ENCODE measurements around the gene CCT4.
"Not testable (repeated sequence)": the region's sequence is repeated elsewhere in the genome, so short reads cannot be mapped to it uniquely, and the experiment has no call there.

The CCT4 gene

DNA sequence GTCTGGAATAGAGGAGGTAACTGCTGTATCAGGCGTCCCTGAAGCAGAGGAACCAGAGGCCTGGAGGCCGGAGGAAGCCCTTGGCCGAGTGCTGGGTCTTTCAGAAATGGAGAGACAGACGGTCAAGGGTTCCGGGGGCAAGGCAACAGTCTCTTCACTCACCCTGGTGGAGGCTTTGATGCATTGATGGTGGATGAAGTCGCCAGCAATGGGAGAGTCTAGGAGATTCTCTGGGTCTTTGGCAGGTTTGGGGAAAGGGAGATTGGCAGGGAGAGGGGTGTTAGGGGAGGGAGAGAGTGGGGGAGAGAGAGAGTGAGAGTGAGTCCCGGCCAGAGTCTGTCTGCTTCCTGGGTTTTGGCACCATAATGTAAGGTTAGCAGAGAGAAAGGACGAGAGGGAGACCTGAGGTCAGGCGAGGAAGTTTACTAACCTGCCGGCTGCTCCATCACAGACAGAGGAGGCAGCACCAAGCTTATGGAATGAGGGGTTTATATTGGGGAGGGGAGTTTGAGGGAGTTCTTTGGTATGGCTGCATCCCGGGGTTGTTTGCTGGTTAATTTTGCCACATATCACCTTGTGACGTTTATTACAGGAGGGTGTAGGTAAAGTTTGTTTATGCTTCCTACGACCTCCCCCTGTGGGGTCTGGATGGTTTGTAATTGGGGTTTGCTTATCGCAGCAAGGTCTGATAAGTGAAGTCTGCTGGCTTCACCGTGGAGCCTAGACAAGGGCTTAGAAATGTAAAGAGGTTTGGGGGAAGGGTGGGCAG lies 36.6 kb upstream of the CCT4 start:
- H3K23ac ChIP-seq (ENCODE audit: low read length) = no peak overlapping the region
- H2BK120ac ChIP-seq (ENCODE audit: low read depth, low read length) = no peak overlapping the region
- H3K18ac ChIP-seq (ENCODE audit: low read length) = no peak overlapping the region
- no peak overlapping the region for H3K4me2 ChIP-seq (ENCODE audit: low read length)
- H3K9ac ChIP-seq (ENCODE audit: low read length) = no peak overlapping the region
- H3K4me3 ChIP-seq (ENCODE audit: low read length) = no peak overlapping the region
- peak overlapping the region; percentile 67 for H3K27ac ChIP-seq (ENCODE audit: low read depth, low read length)
- WGBS (ENCODE audit: extremely low coverage, insufficient coverage, low lambda C conversion rate) = no CpG with 5 or more reads among the region's 15 CpGs
- DNase-seq = peak; percentile 57
- no peaks in the 10 kb centered on the region for H3K79me1 ChIP-seq (ENCODE audit: low read length)
- no peak overlapping the region for H4K8ac ChIP-seq (ENCODE audit: low read depth, low read length)
- no peaks in the 10 kb centered on the region for H3K36me3 ChIP-seq (ENCODE audit: control insufficient read depth, insufficient read depth, low read length)
- peak overlapping the region; percentile 64 for H4K5ac ChIP-seq (ENCODE audit: low read length)
- H2AK5ac ChIP-seq (ENCODE audit: low read length) = peak overlapping the region; percentile 67
- H3K4me1 ChIP-seq (ENCODE audit: control insufficient read depth, low read depth, low read length) = peaks cover 3% of the 10 kb centered on the region
- peak overlapping the region; percentile 58 for H3K56ac ChIP-seq (ENCODE audit: low read length)
- H2BK15ac ChIP-seq (replicated peaks; ENCODE audit: low read depth) = no peak overlapping the region
- H3K27me3 ChIP-seq (ENCODE audit: insufficient read depth, low read length, poor library complexity) = no peaks in the 10 kb centered on the region
- H3K79me2 ChIP-seq (ENCODE audit: control insufficient read depth, insufficient read depth, low read length) = no peaks in the 10 kb centered on the region
- peak overlapping the region; percentile 81 for H2BK5ac ChIP-seq (ENCODE audit: low read length)
- no peak overlapping the region for H3K4ac ChIP-seq (ENCODE audit: low read depth, low read length)

DNA sequence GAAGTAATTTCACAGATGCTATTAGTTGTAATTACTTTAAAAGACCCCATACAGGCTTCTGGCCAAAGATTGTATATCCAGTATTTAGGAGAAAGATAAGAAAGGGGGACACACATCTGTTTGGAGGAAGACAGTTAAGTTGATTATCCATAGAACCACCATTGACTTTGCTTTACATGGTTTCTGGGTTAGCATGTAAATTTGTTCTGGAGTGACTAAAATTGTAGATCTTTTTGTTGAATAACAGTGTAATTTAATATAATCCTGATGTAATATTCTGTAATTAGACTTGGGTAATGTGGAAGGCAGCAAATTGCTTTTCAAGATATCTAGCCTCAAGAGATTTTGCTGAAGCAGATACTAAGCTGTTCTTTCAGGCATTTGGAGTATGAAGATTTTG lies 34.3 kb upstream of the CCT4 start:
- H3K79me1 ChIP-seq (ENCODE audit: low read length) = no peaks in the 10 kb centered on the region
- no peak overlapping the region for H4K5ac ChIP-seq (ENCODE audit: low read length)
- no peak overlapping the region for H3K9ac ChIP-seq (ENCODE audit: low read length)
- no peaks in the 10 kb centered on the region for H3K79me2 ChIP-seq (ENCODE audit: control insufficient read depth, insufficient read depth, low read length)
- H4K8ac ChIP-seq (ENCODE audit: low read depth, low read length) = no peak overlapping the region
- H3K4me2 ChIP-seq (ENCODE audit: low read length) = no peak overlapping the region
- H2AK5ac ChIP-seq (ENCODE audit: low read length) = no peak overlapping the region
- H2BK5ac ChIP-seq (ENCODE audit: low read length) = no peak overlapping the region
- H3K56ac ChIP-seq (ENCODE audit: low read length) = no peak overlapping the region
- H3K23ac ChIP-seq (ENCODE audit: low read length) = no peak overlapping the region
- peaks cover 3% of the 10 kb centered on the region for H3K4me1 ChIP-seq (ENCODE audit: control insufficient read depth, low read depth, low read length)
- no peaks in the 10 kb centered on the region for H3K27me3 ChIP-seq (ENCODE audit: insufficient read depth, low read length, poor library complexity)
- H3K4me3 ChIP-seq (ENCODE audit: low read length) = no peak overlapping the region
- no peak overlapping the region for H3K27ac ChIP-seq (ENCODE audit: low read depth, low read length)
- no peak overlapping the region for H3K18ac ChIP-seq (ENCODE audit: low read length)
- no peaks in the 10 kb centered on the region for H3K36me3 ChIP-seq (ENCODE audit: control insufficient read depth, insufficient read depth, low read length)
- no peak overlapping the region for H3K4ac ChIP-seq (ENCODE audit: low read depth, low read length)
- H2BK120ac ChIP-seq (ENCODE audit: low read depth, low read length) = no peak overlapping the region
- DNase-seq = no peak
- H2BK15ac ChIP-seq (replicated peaks; ENCODE audit: low read depth) = no peak overlapping the region

DNA sequence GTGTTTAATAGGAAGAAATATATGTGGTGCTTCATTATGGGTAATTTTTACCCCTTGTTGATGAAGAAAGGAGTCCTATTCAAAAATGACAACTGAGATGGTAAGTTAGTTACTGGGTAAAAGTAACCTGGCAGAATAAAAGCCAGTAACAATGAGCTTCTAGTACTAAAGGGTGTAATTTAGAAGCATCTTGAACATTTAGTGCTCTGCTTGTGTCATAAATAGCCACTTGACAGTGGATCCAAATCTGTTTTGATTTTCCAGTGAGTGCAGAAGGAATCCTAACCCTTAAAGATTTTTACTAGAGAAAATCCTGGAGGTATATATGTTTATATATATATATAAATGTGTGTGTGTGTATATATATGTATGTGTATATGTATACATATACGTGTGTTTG lies 32.1 kb upstream of the CCT4 start:
- WGBS (ENCODE audit: extremely low coverage, insufficient coverage, low lambda C conversion rate) = no CpG with 5 or more reads among the region's 1 CpG
- Histone ChIP-seq H3K4me1 (ENCODE audit: control insufficient read depth, low read depth, low read length) (peaks cover 3% of the 10 kb centered on the region), H3K79me1 (ENCODE audit: low read length) (no peaks in the 10 kb centered on the region), H2BK15ac (replicated peaks; ENCODE audit: low read depth) (no peak overlapping the region), H2BK5ac (ENCODE audit: low read length) (no peak overlapping the region), H3K4ac (ENCODE audit: low read depth, low read length) (no peak overlapping the region), H2BK120ac (ENCODE audit: low read depth, low read length) (no peak overlapping the region), H3K79me2 (ENCODE audit: control insufficient read depth, insufficient read depth, low read length) (no peaks in the 10 kb centered on the region), H3K9ac (ENCODE audit: low read length) (no peak overlapping the region), H3K4me2 (ENCODE audit: low read length) (no peak overlapping the region), H3K23ac (ENCODE audit: low read length) (no peak overlapping the region), H3K18ac (ENCODE audit: low read length) (no peak overlapping the region), H2AK5ac (ENCODE audit: low read length) (no peak overlapping the region), H4K8ac (ENCODE audit: low read depth, low read length) (no peak overlapping the region), H3K4me3 (ENCODE audit: low read length) (no peak overlapping the region), H3K27me3 (ENCODE audit: insufficient read depth, low read length, poor library complexity) (no peaks in the 10 kb centered on the region), H3K36me3 (ENCODE audit: control insufficient read depth, insufficient read depth, low read length) (no peaks in the 10 kb centered on the region), H4K5ac (ENCODE audit: low read length) (no peak overlapping the region), H3K56ac (ENCODE audit: low read length) (no peak overlapping the region), H3K27ac (ENCODE audit: low read depth, low read length) (no peak overlapping the region)
- DNase-seq = no peak

DNA sequence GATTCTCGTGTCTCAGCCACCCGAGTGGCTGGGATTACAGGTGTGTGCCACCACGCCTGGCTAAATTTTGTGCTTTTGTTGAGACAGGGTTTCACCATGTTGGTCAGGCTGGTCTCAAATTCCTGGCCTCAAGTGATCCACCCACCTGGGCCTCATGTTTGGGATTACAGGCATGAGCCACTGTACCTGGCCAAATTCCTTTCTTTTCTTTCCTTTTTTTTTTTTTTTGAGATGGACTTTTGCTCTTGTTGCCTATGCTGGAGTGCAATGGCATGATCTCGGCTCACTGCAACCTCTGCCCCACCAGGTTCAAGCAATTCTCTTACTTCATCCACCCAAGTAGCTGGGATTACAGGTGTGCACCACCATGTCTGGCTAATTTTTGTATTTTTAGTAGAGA lies 26.3 kb upstream of the CCT4 start:
- H2BK15ac ChIP-seq (replicated peaks; ENCODE audit: low read depth); H3K4me3 ChIP-seq (ENCODE audit: low read length); H3K27me3 ChIP-seq (ENCODE audit: insufficient read depth, low read length, poor library complexity); H3K56ac ChIP-seq (ENCODE audit: low read length); H4K8ac ChIP-seq (ENCODE audit: low read depth, low read length); H4K5ac ChIP-seq (ENCODE audit: low read length); H2AK5ac ChIP-seq (ENCODE audit: low read length); H3K23ac ChIP-seq (ENCODE audit: low read length); H3K79me2 ChIP-seq (ENCODE audit: control insufficient read depth, insufficient read depth, low read length); H3K4me1 ChIP-seq (ENCODE audit: control insufficient read depth, low read depth, low read length); H2BK120ac ChIP-seq (ENCODE audit: low read depth, low read length); DNase-seq; H3K4me2 ChIP-seq (ENCODE audit: low read length); H2BK5ac ChIP-seq (ENCODE audit: low read length); H3K27ac ChIP-seq (ENCODE audit: low read depth, low read length); H3K18ac ChIP-seq (ENCODE audit: low read length); H3K36me3 ChIP-seq (ENCODE audit: control insufficient read depth, insufficient read depth, low read length); H3K4ac ChIP-seq (ENCODE audit: low read depth, low read length); H3K9ac ChIP-seq (ENCODE audit: low read length); H3K79me1 ChIP-seq (ENCODE audit: low read length): not testable (repeated sequence)
- no CpG with 5 or more reads among the region's 4 CpGs for WGBS (ENCODE audit: extremely low coverage, insufficient coverage, low lambda C conversion rate)

DNA sequence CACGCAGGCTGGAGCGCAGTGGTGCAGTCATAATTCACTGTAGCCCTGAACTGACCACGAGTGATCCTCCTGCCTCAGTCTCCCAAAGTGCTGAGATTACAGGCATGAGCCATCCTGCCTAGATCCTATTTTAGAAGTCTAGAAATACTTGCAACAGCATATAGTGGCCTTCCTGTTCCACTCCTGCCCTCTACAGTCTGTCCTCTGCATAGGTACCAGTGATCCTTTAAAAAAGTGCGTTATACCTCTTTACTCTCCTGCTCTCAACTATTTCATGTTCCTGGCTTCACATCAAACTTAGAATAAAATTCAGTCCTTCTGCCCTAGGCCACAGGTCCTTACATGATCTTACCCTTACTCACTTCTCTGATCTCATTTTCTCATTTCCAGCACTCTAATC lies 23.1 kb upstream of the CCT4 start:
- H3K27ac ChIP-seq (ENCODE audit: low read depth, low read length) = no peak overlapping the region
- H2BK15ac ChIP-seq (replicated peaks; ENCODE audit: low read depth) = no peak overlapping the region
- no CpG with 5 or more reads among the region's 4 CpGs for WGBS (ENCODE audit: extremely low coverage, insufficient coverage, low lambda C conversion rate)

DNA sequence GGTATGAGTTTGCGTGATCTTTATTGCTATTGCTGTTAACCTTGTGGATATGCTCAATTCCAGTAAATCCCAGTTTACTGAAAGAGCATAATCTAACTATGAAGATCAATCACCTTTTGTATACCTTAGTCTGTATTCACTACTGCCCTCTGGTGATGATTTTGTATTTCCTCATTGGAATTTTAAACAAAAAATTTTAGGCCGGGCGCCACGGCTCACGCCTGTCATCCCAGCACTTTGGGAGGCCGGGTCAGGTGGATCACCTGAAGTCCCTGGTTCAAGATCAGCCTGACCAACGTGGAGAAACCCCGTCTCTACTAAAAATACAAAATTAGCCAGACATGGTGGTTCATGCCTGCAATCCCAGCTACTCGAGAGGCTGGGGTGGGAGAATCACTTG lies 22.1 kb upstream of the CCT4 start:
- Histone ChIP-seq H3K4me3 (ENCODE audit: low read length) (no peak overlapping the region), H3K4me2 (ENCODE audit: low read length) (no peak overlapping the region), H4K8ac (ENCODE audit: low read depth, low read length) (no peak overlapping the region), H2AK5ac (ENCODE audit: low read length) (no peak overlapping the region), H2BK5ac (ENCODE audit: low read length) (no peak overlapping the region), H3K23ac (ENCODE audit: low read length) (no peak overlapping the region), H3K4ac (ENCODE audit: low read depth, low read length) (no peak overlapping the region), H3K56ac (ENCODE audit: low read length) (no peak overlapping the region), H3K18ac (ENCODE audit: low read length) (no peak overlapping the region), H3K27me3 (ENCODE audit: insufficient read depth, low read length, poor library complexity) (no peaks in the 10 kb centered on the region), H4K5ac (ENCODE audit: low read length) (no peak overlapping the region), H3K9ac (ENCODE audit: low read length) (no peak overlapping the region), H3K27ac (ENCODE audit: low read depth, low read length) (no peak overlapping the region), H3K79me1 (ENCODE audit: low read length) (peaks cover 1% of the 10 kb centered on the region), H3K79me2 (ENCODE audit: control insufficient read depth, insufficient read depth, low read length) (no peaks in the 10 kb centered on the region), H3K4me1 (ENCODE audit: control insufficient read depth, low read depth, low read length) (no peaks in the 10 kb centered on the region), H2BK120ac (ENCODE audit: low read depth, low read length) (no peak overlapping the region), H3K36me3 (ENCODE audit: control insufficient read depth, insufficient read depth, low read length) (no peaks in the 10 kb centered on the region), H2BK15ac (replicated peaks; ENCODE audit: low read depth) (no peak overlapping the region)
- WGBS (ENCODE audit: extremely low coverage, insufficient coverage, low lambda C conversion rate) = no CpG with 5 or more reads among the region's 9 CpGs
- peak; percentile 33 for DNase-seq

More for the DNA sequence above, 23.1 kb upstream of the CCT4 start:
- Histone ChIP-seq H3K4ac (ENCODE audit: low read depth, low read length) (no peak overlapping the region), H3K23ac (ENCODE audit: low read length) (no peak overlapping the region), H2BK5ac (ENCODE audit: low read length) (no peak overlapping the region), H3K4me3 (ENCODE audit: low read length) (no peak overlapping the region), H2AK5ac (ENCODE audit: low read length) (no peak overlapping the region), H3K56ac (ENCODE audit: low read length) (no peak overlapping the region), H4K5ac (ENCODE audit: low read length) (no peak overlapping the region), H3K79me1 (ENCODE audit: low read length) (peaks cover 1% of the 10 kb centered on the region), H4K8ac (ENCODE audit: low read depth, low read length) (no peak overlapping the region), H3K79me2 (ENCODE audit: control insufficient read depth, insufficient read depth, low read length) (no peaks in the 10 kb centered on the region), H3K36me3 (ENCODE audit: control insufficient read depth, insufficient read depth, low read length) (no peaks in the 10 kb centered on the region), H3K27me3 (ENCODE audit: insufficient read depth, low read length, poor library complexity) (no peaks in the 10 kb centered on the region), H3K4me2 (ENCODE audit: low read length) (no peak overlapping the region), H3K4me1 (ENCODE audit: control insufficient read depth, low read depth, low read length) (no peaks in the 10 kb centered on the region), H2BK120ac (ENCODE audit: low read depth, low read length) (no peak overlapping the region), H3K18ac (ENCODE audit: low read length) (no peak overlapping the region), H3K9ac (ENCODE audit: low read length) (no peak overlapping the region)
- no peak for DNase-seq

Data from mesendoderm (in vitro differentiated cells).